K562 (cell line): ENCODE data around the gene DNMT3A. TPM values are rescaled to one million over a fixed set of nuclear protein-coding genes. Genes with fewer than 3 reads are reported as not detected.

ENCODE experiments used
- ARID4B ChIP-seq: sonication (generic); formaldehyde crosslinking; IDR thresholded peaks from 2 replicates; pipeline ENCODE4 v1.8.0; 2022; ENCODE audit warnings: mild to moderate bottlenecking, missing genetic modification reagents
- ATF7 ChIP-seq: fragments of 450-650 bp; IDR thresholded peaks from 2 replicates; pipeline ENCODE4 v1.7.1; 2014; ENCODE audit warnings: mild to moderate bottlenecking, moderate library complexity
- HDGF ChIP-seq: fragments of 450-650 bp; IDR thresholded peaks from 2 replicates; pipeline ENCODE4 v1.6.1; 2016
- HMGN3 ChIP-seq: IDR thresholded peaks from 2 replicates; pipeline ENCODE4 v1.6.1; 2011; ENCODE audit warnings: borderline replicate concordance, low read depth, mild to moderate bottlenecking, mixed read lengths, low read length; ENCODE audit not compliant: insufficient read length; ENCODE audit errors: extremely low read depth
- KLF13 ChIP-seq: fragments of 450-650 bp; IDR thresholded peaks from 2 replicates; pipeline ENCODE4 v1.6.1; 2016; ENCODE audit warnings: missing genetic modification characterization, low read depth, mild to moderate bottlenecking, missing compliant biosample characterization, moderate library complexity, borderline replicate concordance
- L3MBTL2 ChIP-seq: fragments of 450-650 bp; IDR thresholded peaks from 2 replicates; pipeline ENCODE4 v1.6.1; 2016; ENCODE audit warnings: mild to moderate bottlenecking, moderate library complexity
- MCM2 ChIP-seq: fragments of 450-650 bp; IDR thresholded peaks from 2 replicates; pipeline ENCODE4 v1.6.1; 2017; ENCODE audit warnings: low read depth, mild to moderate bottlenecking
- MEF2D ChIP-seq: conservative IDR thresholded peaks from 2 replicates; pipeline ENCODE4 v1.6.1; 2016; ENCODE audit warnings: low read depth, missing genetic modification characterization, missing compliant biosample characterization
- MTA3 ChIP-seq: fragments of 450-650 bp; formaldehyde crosslinking; IDR thresholded peaks from 2 replicates; pipeline ENCODE4 v1.6.1; 2017; ENCODE audit warnings: mild to moderate bottlenecking, borderline replicate concordance
- NKRF ChIP-seq: fragments of 450-650 bp; IDR thresholded peaks from 2 replicates; pipeline ENCODE4 v1.6.1; 2016; ENCODE audit warnings: borderline replicate concordance
- POLR2A ChIP-seq: fragments of 450-650 bp; conservative IDR thresholded peaks from 2 replicates; pipeline ENCODE4 v1.6.1; 2016
- RBM14 ChIP-seq: fragments of 200-400 bp; formaldehyde crosslinking; IDR thresholded peaks from 2 replicates; pipeline ENCODE4 v1.6.1; 2018; ENCODE audit warnings: low read depth, mild to moderate bottlenecking, low read length, moderate library complexity, borderline replicate concordance; ENCODE audit not compliant: insufficient read depth
- SMC3 ChIP-seq: conservative IDR thresholded peaks from 2 replicates; pipeline ENCODE4 v1.6.1; 2011; ENCODE audit warnings: low read depth, low read length, improper control_type of control experiment; ENCODE audit not compliant: insufficient read depth
- TFAP4 ChIP-seq: sonication (generic); formaldehyde crosslinking; IDR thresholded peaks from 2 replicates; pipeline ENCODE4 v1.8.0; 2022; ENCODE audit warnings: missing genetic modification reagents, mild to moderate bottlenecking, moderate library complexity, borderline replicate concordance
- TGIF2 ChIP-seq: sonication (generic); formaldehyde crosslinking; IDR thresholded peaks from 2 replicates; pipeline ENCODE4 v1.8.1; 2022; ENCODE audit warnings: mild to moderate bottlenecking, missing genetic modification reagents, moderate library complexity
- USF2 ChIP-seq: sonication (generic); formaldehyde crosslinking; IDR thresholded peaks from 2 replicates; pipeline ENCODE4 v1.5.0; 2020; ENCODE audit warnings: missing genetic modification reagents
- ZNF717 ChIP-seq: fragments of 250-450 bp; sonication (Bioruptor Pico); IDR thresholded peaks from 2 replicates; pipeline ENCODE4 v1.5.0; 2021
- polyA plus RNA-seq, 8 experiments: library from polyadenylated mRNA; depleted of rRNA in 4 of 8; stranded (reverse) in 5 of 8; unstranded in 3 of 8; fragments of >200 nt; fragmentation: Nextera tagmentation in 2 of 8; fragmentation: Illumina TruSeq in 1 of 8; extraction: Ambion mirVana in 2 of 8; extraction: Trizol in 1 of 8; gene quantifications; 2 replicates each; pipeline versions ENCODE4 v1.2.1 to v1.2.3, GENCODE V29; 2011 to 2014; ENCODE audit warnings: inconsistent platforms in 1 of 8, missing spikeins in 1 of 8
- total RNA-seq, 7 experiments: library from RNA; depleted of rRNA in 6 of 7; stranded (reverse); fragments of >200 nt in 6 of 7; fragmentation: Illumina TruSeq in 2 of 7; extraction: Trizol in 2 of 7; gene quantifications; 2 replicates each; pipeline versions ENCODE4 v1.2.1 to v1.2.3, GENCODE V29; 2011 to 2021; ENCODE audit warnings: low replicate concordance in 1 of 7
- TF ChIP-seq, protein P1 (sequence below): sonication (generic); formaldehyde crosslinking; IDR thresholded peaks from 2 replicates; pipeline ENCODE4 v1.9.0; 2022; ENCODE audit warnings: mild to moderate bottlenecking, missing genetic modification reagents

Gene DNMT3A
- total and polyA plus RNA-seq, 9 of the 15 experiments (the other 6 are each of a cell fraction or from before 2014, with no cell fraction given): 3.0 to 16.0 (median 6.1) TPM

DNA sequence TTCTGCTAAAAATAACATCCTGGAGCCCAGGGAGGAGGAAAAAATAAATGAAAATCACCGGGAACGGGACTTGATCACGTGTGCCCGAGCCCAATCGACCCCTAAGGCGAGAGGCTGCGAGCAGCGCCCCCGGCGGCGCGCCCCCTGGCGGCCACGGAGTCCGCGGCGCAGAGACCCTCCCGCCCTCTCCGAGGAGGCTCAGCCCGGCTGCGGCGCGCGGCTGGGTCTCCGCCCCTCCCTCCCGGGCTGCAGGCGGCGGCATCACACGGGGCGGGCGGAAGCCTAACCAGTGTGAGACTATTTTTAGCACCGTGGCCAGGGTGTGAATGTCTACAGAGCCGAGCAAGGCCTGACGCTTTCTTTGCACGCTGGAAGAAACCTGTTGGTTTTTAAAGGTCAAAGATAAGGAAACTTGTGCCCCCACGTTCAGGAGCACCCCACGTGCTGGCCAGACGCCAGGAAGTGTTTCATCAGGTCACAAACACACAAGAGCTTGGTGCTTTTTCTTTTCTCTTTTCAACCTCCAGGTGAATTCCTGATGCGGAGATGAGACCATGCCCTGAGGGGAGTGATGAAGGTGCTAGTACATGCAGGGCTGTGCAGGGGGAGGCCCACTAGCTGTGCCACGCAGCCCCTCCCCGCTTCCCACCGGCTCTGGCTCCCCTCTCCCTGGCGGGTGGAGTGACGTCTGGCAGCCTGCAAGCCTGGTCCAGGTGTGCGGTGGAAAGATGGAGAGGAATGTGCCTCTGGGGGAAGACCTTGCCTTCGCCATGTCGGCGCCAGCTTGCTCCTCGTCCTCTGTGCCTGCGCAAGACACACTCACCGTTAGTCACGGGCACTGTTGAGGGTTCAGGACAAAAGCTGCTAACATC is 35.3 kb upstream of the DNMT3A start (continued):
- TF ChIP-seq MCM2: no peak
- TF ChIP-seq USF2 (CRISPR knock-in tag): peak; percentile 73
- TF ChIP-seq TFAP4: peak; percentile 67; the same call in 1 of the 2 replicates
- TF ChIP-seq ARID4B (CRISPR knock-in tag): 0 out of 2 replicates have a peak, but pooled peaks have one; percentile 44
- TF ChIP-seq RBM14: no peak
- no peak for TF ChIP-seq ZNF717 (CRISPR knock-in tag)
- TF ChIP-seq, protein P1, sequence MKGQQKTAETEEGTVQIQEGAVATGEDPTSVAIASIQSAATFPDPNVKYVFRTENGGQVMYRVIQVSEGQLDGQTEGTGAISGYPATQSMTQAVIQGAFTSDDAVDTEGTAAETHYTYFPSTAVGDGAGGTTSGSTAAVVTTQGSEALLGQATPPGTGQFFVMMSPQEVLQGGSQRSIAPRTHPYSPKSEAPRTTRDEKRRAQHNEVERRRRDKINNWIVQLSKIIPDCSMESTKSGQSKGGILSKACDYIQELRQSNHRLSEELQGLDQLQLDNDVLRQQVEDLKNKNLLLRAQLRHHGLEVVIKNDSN (CRISPR knock-in tag): peak; percentile 36; the same call in 1 of the 2 replicates
- TF ChIP-seq KLF13 (tag): peak; percentile 71; the same call in 1 of the 2 replicates
- no peak for TF ChIP-seq NKRF
- TF ChIP-seq POLR2A: no peak
- TF ChIP-seq HMGN3: peak; percentile 63
- TF ChIP-seq ATF7: peak; percentile 52; the same call in 1 of the 2 replicates
- no peak for TF ChIP-seq TGIF2 (CRISPR knock-in tag)
- TF ChIP-seq L3MBTL2: peak; percentile 83
- TF ChIP-seq MTA3: peak; percentile 21; the same call in 1 of the 2 replicates
- peak; percentile 40; the same call in 1 of the 2 replicates for TF ChIP-seq SMC3
- TF ChIP-seq MEF2D (tag): peak; percentile 88
- TF ChIP-seq HDGF: no peak
